Hepatocyte (in vitro differentiated cells): ENCODE data around the gene BRWD1. TPM values are rescaled to one million over a fixed set of nuclear protein-coding genes. Genes with fewer than 3 reads are reported as not detected.

Experiments used
- DNase-seq: peaks from one replicate; pipeline ENCODE4 v3.0.0-alpha.2; 2016; ENCODE audit warnings: low spot score
- H2AFZ ChIP-seq: fragments of 200-600 bp; sonication (generic); 2 replicates; pipeline ENCODE4 v1.6.0; 2016; ENCODE audit warnings: antibody characterized with exemption, mild to moderate bottlenecking
- H3K27ac ChIP-seq: fragments of 200-600 bp; sonication (generic); 2 replicates; pipeline ENCODE4 v1.5.1; 2016; ENCODE audit warnings: mild to moderate bottlenecking
- H3K27me3 ChIP-seq: fragments of 200-600 bp; sonication (generic); 2 replicates; pipeline ENCODE4 v1.6.1; 2016
- H3K36me3 ChIP-seq: fragments of 200-600 bp; sonication (generic); replicated peaks from 2 replicates; pipeline ENCODE4 v1.5.1; 2016; ENCODE audit warnings: low read depth; ENCODE audit not compliant: insufficient read depth
- H3K4me1 ChIP-seq: fragments of 200-600 bp; sonication (generic); 2 replicates; pipeline ENCODE4 v1.5.1; 2016; ENCODE audit warnings: mild to moderate bottlenecking, moderate library complexity; ENCODE audit not compliant: insufficient read depth
- H3K4me2 ChIP-seq: fragments of 200-600 bp; sonication (generic); 2 replicates; pipeline ENCODE4 v1.6.0; 2016
- H3K4me3 ChIP-seq: fragments of 200-600 bp; sonication (generic); 2 replicates; pipeline ENCODE4 v1.5.1; 2016; ENCODE audit warnings: mild to moderate bottlenecking
- H3K79me2 ChIP-seq: fragments of 200-600 bp; sonication (generic); 2 replicates; pipeline ENCODE4 v1.6.0; 2017; ENCODE audit warnings: mild to moderate bottlenecking
- H3K9me2 ChIP-seq: fragments of 200-600 bp; sonication (generic); replicated peaks from 2 replicates; pipeline ENCODE4 v1.6.0; 2017; ENCODE audit warnings: mild to moderate bottlenecking; ENCODE audit not compliant: insufficient read depth
- H3K9me3 ChIP-seq: fragments of 200-600 bp; sonication (generic); 2 replicates; pipeline ENCODE4 v1.5.1; 2016; ENCODE audit warnings: low read depth, mild to moderate bottlenecking
- H4K20me1 ChIP-seq: fragments of 200-600 bp; sonication (generic); 2 replicates; pipeline ENCODE4 v1.6.0; 2016; ENCODE audit warnings: mild to moderate bottlenecking; ENCODE audit not compliant: insufficient read depth, poor library complexity, severe bottlenecking
- EZH2 ChIP-seq: fragments of 200-600 bp; sonication (generic); IDR thresholded peaks from 2 replicates; pipeline ENCODE4 v1.6.1; 2016; ENCODE audit warnings: antibody characterized with exemption, mild to moderate bottlenecking, borderline replicate concordance
- EZH2phosphoT487 ChIP-seq: fragments of 200-600 bp; sonication (generic); IDR thresholded peaks from one replicate; pipeline ENCODE4 v1.6.1; 2018; ENCODE audit warnings: antibody characterized with exemption, mild to moderate bottlenecking, low read depth, moderate library complexity; ENCODE audit not compliant: unreplicated experiment, severe bottlenecking
- WGBS: methylation state at CpG from one replicate; pipeline ENCODE4 v1.1.6; 2016; ENCODE audit warnings: low lambda C conversion rate; ENCODE audit errors: missing lambda C conversion rate; 5-methylcytosine and 5-hydroxymethylcytosine counted together
- polyA plus RNA-seq: library from polyadenylated mRNA; unstranded; fragments of >200 nt; fragmentation: Nextera tagmentation; extraction: Ambion mirVana; gene quantifications from 2 replicates; pipeline ENCODE4 v1.2.1, GENCODE V29; 2016
- total RNA-seq: library from RNA; depleted of rRNA; stranded (reverse); fragments of >200 nt; gene quantifications from 2 replicates; pipeline ENCODE4 v1.2.3, GENCODE V29; 2014
- TF ChIP-seq, protein P1 (sequence below): fragments of 200-600 bp; sonication (generic); IDR thresholded peaks from 2 replicates; pipeline ENCODE4 v1.5.1; 2016; ENCODE audit warnings: antibody characterized with exemption, mild to moderate bottlenecking; ENCODE audit not compliant: poor library complexity

The BRWD1 gene
- total and polyA plus RNA-seq, 2 experiments from 2014 or later = 17.4 to 48.3 TPM

- Histone ChIP-seq H3K27me3 (no peaks in the 10 kb centered on the region), H2AFZ (peak overlapping the region; percentile 100), H3K27ac (peak overlapping the region; percentile 100), H3K79me2 (peaks cover 42% of the 10 kb centered on the region), H3K9me2 (no peaks in the 10 kb centered on the region), H3K4me1 (peaks cover 14% of the 10 kb centered on the region), H3K4me2 (peak overlapping the region; percentile 94), H4K20me1 (peaks cover 21% of the 10 kb centered on the region), H3K4me3 (peak overlapping the region; percentile 99), H3K9me3 (no peaks in the 10 kb centered on the region), H3K36me3 (no peaks in the 10 kb centered on the region)
- DNase-seq = peak; percentile 73
- TF ChIP-seq EZH2 (no peak), EZH2phosphoT487 (no peak)
- TF ChIP-seq, protein P1, sequence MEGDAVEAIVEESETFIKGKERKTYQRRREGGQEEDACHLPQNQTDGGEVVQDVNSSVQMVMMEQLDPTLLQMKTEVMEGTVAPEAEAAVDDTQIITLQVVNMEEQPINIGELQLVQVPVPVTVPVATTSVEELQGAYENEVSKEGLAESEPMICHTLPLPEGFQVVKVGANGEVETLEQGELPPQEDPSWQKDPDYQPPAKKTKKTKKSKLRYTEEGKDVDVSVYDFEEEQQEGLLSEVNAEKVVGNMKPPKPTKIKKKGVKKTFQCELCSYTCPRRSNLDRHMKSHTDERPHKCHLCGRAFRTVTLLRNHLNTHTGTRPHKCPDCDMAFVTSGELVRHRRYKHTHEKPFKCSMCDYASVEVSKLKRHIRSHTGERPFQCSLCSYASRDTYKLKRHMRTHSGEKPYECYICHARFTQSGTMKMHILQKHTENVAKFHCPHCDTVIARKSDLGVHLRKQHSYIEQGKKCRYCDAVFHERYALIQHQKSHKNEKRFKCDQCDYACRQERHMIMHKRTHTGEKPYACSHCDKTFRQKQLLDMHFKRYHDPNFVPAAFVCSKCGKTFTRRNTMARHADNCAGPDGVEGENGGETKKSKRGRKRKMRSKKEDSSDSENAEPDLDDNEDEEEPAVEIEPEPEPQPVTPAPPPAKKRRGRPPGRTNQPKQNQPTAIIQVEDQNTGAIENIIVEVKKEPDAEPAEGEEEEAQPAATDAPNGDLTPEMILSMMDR = no peak
- WGBS = 4% methylated on average over 39 of the region's 43 CpGs
Measured at GRCh38 chr21:39314143-39315027, 953 bp upstream of the BRWD1 start.

GRCh38 chr21:39313042-39313570, 326 bp downstream of the BRWD1 start:
- TF ChIP-seq, protein P1 = no peak
- TF ChIP-seq EZH2 (no peak), EZH2phosphoT487 (no peak)
- DNase-seq = no peak
- Histone ChIP-seq H3K27ac (peak overlapping the region; percentile 100), H3K4me1 (peaks cover 14% of the 10 kb centered on the region), H3K36me3 (no peaks in the 10 kb centered on the region), H3K9me3 (no peaks in the 10 kb centered on the region), H3K9me2 (no peaks in the 10 kb centered on the region), H2AFZ (peak overlapping the region; percentile 86), H3K79me2 (peaks cover 55% of the 10 kb centered on the region), H4K20me1 (peaks cover 29% of the 10 kb centered on the region), H3K4me2 (peak overlapping the region; percentile 94), H3K27me3 (no peaks in the 10 kb centered on the region), H3K4me3 (peak overlapping the region; percentile 99)
- WGBS = 0% methylated on average over 9 of the region's 71 CpGs

- Histone ChIP-seq H3K36me3 (no peaks in the 10 kb centered on the region), H3K9me2 (no peaks in the 10 kb centered on the region), H3K4me3 (peak overlapping the region; percentile 99), H3K79me2 (peaks cover 62% of the 10 kb centered on the region), H3K4me2 (peak overlapping the region; percentile 94), H3K27ac (peak overlapping the region; percentile 100), H3K27me3 (no peaks in the 10 kb centered on the region), H3K4me1 (peaks cover 10% of the 10 kb centered on the region), H4K20me1 (peaks cover 34% of the 10 kb centered on the region), H3K9me3 (no peaks in the 10 kb centered on the region), H2AFZ (no peak overlapping the region)
- WGBS = 8% methylated on average over 18 of the region's 65 CpGs
- TF ChIP-seq EZH2 = no peak
- TF ChIP-seq EZH2phosphoT487 = no peak
- TF ChIP-seq, protein P1 = no peak
- DNase-seq = peak; percentile 95
Measured at GRCh38 chr21:39312112-39313041, 1.1 kb downstream of the BRWD1 start.
